ENCODE results near the gene YWHAE.
A peak's percentile ranks its signal among the peaks of the same experiment; 100 is the strongest.
"Not testable (repeated sequence)": the region's sequence is repeated elsewhere in the genome, so short reads cannot be mapped to it uniquely, and the experiment has no call there.

Gene YWHAE

GRCh38 chr17:1322014-1322428 is 78.0 kb downstream of the YWHAE start:
- Mint-ChIP-seq H3K27me3 (ENCODE audit: low read depth, poor library complexity) (peaks cover 49% of the 10 kb centered on the region), H3K36me3 (ENCODE audit: low read depth) (no peaks in the 10 kb centered on the region), H3K4me3 (no peak overlapping the region), H3K9me3 (peaks cover 3% of the 10 kb centered on the region), H3K27ac (no peak overlapping the region), H3K4me1 (peaks cover 6% of the 10 kb centered on the region)
- TF ChIP-seq CTCF (IDR thresholded peaks at IDR 0.05), result no peak
- DNase-seq, result no peak

- Mint-ChIP-seq H3K9me3 (no peaks in the 10 kb centered on the region), H3K4me1 (peaks cover 17% of the 10 kb centered on the region), H3K4me3 (no peak overlapping the region), H3K36me3 (ENCODE audit: low read depth) (no peaks in the 10 kb centered on the region), H3K27ac (no peak overlapping the region), H3K27me3 (ENCODE audit: low read depth, poor library complexity) (peaks cover 43% of the 10 kb centered on the region)
- no peak for DNase-seq
- no peak for TF ChIP-seq CTCF (IDR thresholded peaks at IDR 0.05)
Measured at GRCh38 chr17:1315891-1316403, 84.1 kb downstream of the YWHAE start.

- TF ChIP-seq CTCF (IDR thresholded peaks at IDR 0.05), result no peak
- H3K4me3 Mint-ChIP-seq, result no peak overlapping the region
- H3K27ac Mint-ChIP-seq, result peak overlapping the region; percentile 8
- peaks cover 17% of the 10 kb centered on the region for H3K4me1 Mint-ChIP-seq
- peaks cover 38% of the 10 kb centered on the region for H3K27me3 Mint-ChIP-seq (ENCODE audit: low read depth, poor library complexity)
- H3K9me3 Mint-ChIP-seq, result no peaks in the 10 kb centered on the region
- H3K36me3 Mint-ChIP-seq (ENCODE audit: low read depth), result no peaks in the 10 kb centered on the region
- DNase-seq, result no peak
Measured at GRCh38 chr17:1315409-1315808, 84.6 kb downstream of the YWHAE start.

- Mint-ChIP-seq H3K9me3 (no peaks in the 10 kb centered on the region), H3K4me1 (peaks cover 17% of the 10 kb centered on the region), H3K4me3 (no peak overlapping the region), H3K27ac (no peak overlapping the region), H3K27me3 (ENCODE audit: low read depth, poor library complexity) (peaks cover 26% of the 10 kb centered on the region), H3K36me3 (ENCODE audit: low read depth) (no peaks in the 10 kb centered on the region)
- DNase-seq, result no peak
- TF ChIP-seq CTCF (IDR thresholded peaks at IDR 0.05), result no peak
Measured at GRCh38 chr17:1313270-1314005, 86.6 kb downstream of the YWHAE start.

GRCh38 chr17:1312261-1312870 is 87.7 kb downstream of the YWHAE start:
- Mint-ChIP-seq H3K4me1 (peaks cover 22% of the 10 kb centered on the region), H3K4me3 (no peak overlapping the region), H3K9me3 (no peaks in the 10 kb centered on the region), H3K27ac (no peak overlapping the region), H3K36me3 (ENCODE audit: low read depth) (no peaks in the 10 kb centered on the region), H3K27me3 (ENCODE audit: low read depth, poor library complexity) (peaks cover 32% of the 10 kb centered on the region)
- TF ChIP-seq CTCF (IDR thresholded peaks at IDR 0.05), result no peak
- DNase-seq, result peak; percentile 69

- H3K4me1 Mint-ChIP-seq, result peaks cover 31% of the 10 kb centered on the region
- DNase-seq; H3K36me3 Mint-ChIP-seq (ENCODE audit: low read depth); H3K9me3 Mint-ChIP-seq; H3K27ac Mint-ChIP-seq; H3K4me3 Mint-ChIP-seq: not testable (repeated sequence)
- peaks cover 25% of the 10 kb centered on the region for H3K27me3 Mint-ChIP-seq (ENCODE audit: low read depth, poor library complexity)
Measured at GRCh38 chr17:1307829-1308228, 92.2 kb downstream of the YWHAE start.
